Fibroblast of the aortic adventitia (primary cell): ENCODE measurements around the gene CCDC85B. TPM values are rescaled to one million over a fixed set of nuclear protein-coding genes. Genes with fewer than 3 reads are reported as not detected.

Source experiments
- DNase-seq: peaks from one replicate; pipeline ENCODE4 v3.0.0-alpha.2; 2010; ENCODE audit warnings: low read depth
- H3K4me3 ChIP-seq: 2 replicates; pipeline ENCODE4 v1.5.1; 2011; ENCODE audit warnings: low read depth, mild to moderate bottlenecking, control low read depth, low read length, moderate library complexity
- CTCF ChIP-seq: IDR thresholded peaks from 2 replicates; pipeline ENCODE4 v1.5.1; 2011; ENCODE audit warnings: mild to moderate bottlenecking, low read length, control low read depth, inconsistent platforms; ENCODE audit not compliant: insufficient read depth
- total RNA-seq: library from RNA; depleted of rRNA; stranded (reverse); fragments of >200 nt; gene quantifications from 2 replicates; pipeline ENCODE4 v1.2.3, GENCODE V29; 2012; ENCODE audit warnings: low replicate concordance

CCDC85B gene
- total RNA-seq, 1 donor: 75.0 TPM

GRCh38 chr11:65892661-65893317 lies 2.3 kb downstream of the CCDC85B start:
- DNase-seq: no peak
- H3K4me3 ChIP-seq: peak overlapping the region; percentile 81
- TF ChIP-seq CTCF: no peak

GRCh38 chr11:65894034-65894591 lies 3.6 kb downstream of the CCDC85B start:
- no peak for TF ChIP-seq CTCF
- no peak overlapping the region for H3K4me3 ChIP-seq
- DNase-seq: no peak

- DNase-seq: no peak
- H3K4me3 ChIP-seq: no peak overlapping the region
- no peak for TF ChIP-seq CTCF
These were observed 5.1 kb downstream of the CCDC85B start for GRCh38 chr11:65895482-65895981.

GRCh38 chr11:65896034-65896999 lies 5.8 kb downstream of the CCDC85B start:
- TF ChIP-seq CTCF: no peak
- peak overlapping the region; percentile 14 for H3K4me3 ChIP-seq
- no peak for DNase-seq

- peak overlapping the region; percentile 14 for H3K4me3 ChIP-seq
- DNase-seq: peak; percentile 49
- no peak for TF ChIP-seq CTCF
These were observed 6.6 kb downstream of the CCDC85B start for GRCh38 chr11:65897020-65897471.

GRCh38 chr11:65898656-65899355 lies 8.3 kb downstream of the CCDC85B start:
- H3K4me3 ChIP-seq: peak overlapping the region; percentile 87
- peak; percentile 58 for DNase-seq
- TF ChIP-seq CTCF: no peak
